Measurements from ENCODE around the gene P2RY11.
A peak's percentile ranks its signal among the peaks of the same experiment; 100 is the strongest.

Gene P2RY11

DNA sequence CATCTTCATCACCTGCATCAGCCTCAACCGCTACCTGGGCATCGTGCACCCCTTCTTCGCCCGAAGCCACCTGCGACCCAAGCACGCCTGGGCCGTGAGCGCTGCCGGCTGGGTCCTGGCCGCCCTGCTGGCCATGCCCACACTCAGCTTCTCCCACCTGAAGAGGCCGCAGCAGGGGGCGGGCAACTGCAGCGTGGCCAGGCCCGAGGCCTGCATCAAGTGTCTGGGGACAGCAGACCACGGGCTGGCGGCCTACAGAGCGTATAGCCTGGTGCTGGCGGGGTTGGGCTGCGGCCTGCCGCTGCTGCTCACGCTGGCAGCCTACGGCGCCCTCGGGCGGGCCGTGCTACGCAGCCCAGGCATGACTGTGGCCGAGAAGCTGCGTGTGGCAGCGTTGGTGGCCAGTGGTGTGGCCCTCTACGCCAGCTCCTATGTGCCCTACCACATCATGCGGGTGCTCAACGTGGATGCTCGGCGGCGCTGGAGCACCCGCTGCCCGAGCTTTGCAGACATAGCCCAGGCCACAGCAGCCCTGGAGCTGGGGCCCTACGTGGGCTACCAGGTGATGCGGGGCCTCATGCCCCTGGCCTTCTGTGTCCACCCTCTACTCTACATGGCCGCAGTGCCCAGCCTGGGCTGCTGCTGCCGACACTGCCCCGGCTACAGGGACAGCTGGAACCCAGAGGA, 2.6 kb downstream of the P2RY11 start:
- DNase-seq (ENCODE audit: low spot score), result peak; percentile 3

- DNase-seq (ENCODE audit: low spot score), result no peak
These were observed 3.3 kb downstream of the P2RY11 start for GRCh38 chr19:10114651-10115391.

DNA sequence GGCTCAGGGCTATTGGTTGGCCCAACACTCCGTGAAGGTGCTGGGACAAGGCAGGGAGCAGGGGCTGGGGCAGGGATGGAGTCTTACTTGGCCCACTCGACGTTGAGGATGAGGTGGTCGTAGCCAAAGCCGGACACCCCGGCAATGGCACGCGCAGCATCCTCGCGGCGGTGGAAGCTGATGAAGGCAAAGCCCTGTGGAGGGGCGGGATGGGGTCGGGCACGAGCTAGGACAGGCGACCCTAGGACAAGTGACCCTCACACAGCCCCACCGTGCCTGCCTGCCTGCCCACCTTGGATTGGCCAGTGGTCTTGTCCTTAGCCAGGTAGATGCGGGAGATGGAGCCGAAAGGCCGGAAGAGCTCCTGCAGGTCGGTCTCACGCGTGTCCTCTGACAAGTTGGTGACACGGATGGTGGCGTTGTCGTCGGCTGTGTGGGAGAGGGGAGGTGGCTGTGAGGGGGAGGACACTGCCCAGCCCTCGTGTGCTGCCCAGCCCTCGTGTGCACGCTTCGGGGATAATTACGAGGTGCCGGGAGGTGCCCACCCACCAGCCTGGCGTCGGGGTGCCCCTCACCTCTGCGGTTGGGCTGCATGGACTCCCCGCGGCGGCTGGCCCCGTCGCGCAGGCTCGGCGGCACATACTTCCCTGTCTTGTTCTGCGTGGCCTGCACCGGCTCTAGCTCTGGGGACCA, 4.0 kb downstream of the P2RY11 start:
- no peak for DNase-seq (ENCODE audit: low spot score)

- DNase-seq (ENCODE audit: low spot score), result no peak
These were observed 4.8 kb downstream of the P2RY11 start for GRCh38 chr19:10116085-10116865.

GRCh38 chr19:10116866-10117616, 5.5 kb downstream of the P2RY11 start:
- DNase-seq (ENCODE audit: low spot score), result no peak

DNA sequence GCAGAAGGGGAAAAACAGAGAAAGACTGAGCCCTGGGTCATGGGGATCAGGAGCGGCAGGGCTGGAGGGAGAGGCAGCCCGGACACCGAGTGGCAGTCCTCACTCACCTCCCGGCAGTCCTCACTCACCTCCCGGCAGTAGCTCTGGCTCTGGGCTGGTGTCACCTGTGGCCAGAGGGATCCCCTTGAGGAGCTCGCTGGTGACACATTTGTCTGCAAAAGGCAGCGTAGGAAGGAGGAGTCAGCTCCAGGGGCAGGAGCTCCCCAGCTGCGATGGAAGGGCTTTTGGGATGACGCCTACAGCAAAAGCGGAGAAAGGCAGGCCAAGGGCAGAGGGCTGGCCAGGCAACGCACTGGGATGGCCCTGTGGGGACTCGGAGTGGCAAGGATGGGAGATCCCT, 7.5 kb downstream of the P2RY11 start:
- peak; percentile 58 for DNase-seq (ENCODE audit: low spot score)

GRCh38 chr19:10120538-10121189, 9.2 kb downstream of the P2RY11 start:
- peak; percentile 31 for DNase-seq (ENCODE audit: low spot score)

GRCh38 chr19:10122045-10122444, 10.6 kb downstream of the P2RY11 start:
- no peak for DNase-seq (ENCODE audit: low spot score)

DNA sequence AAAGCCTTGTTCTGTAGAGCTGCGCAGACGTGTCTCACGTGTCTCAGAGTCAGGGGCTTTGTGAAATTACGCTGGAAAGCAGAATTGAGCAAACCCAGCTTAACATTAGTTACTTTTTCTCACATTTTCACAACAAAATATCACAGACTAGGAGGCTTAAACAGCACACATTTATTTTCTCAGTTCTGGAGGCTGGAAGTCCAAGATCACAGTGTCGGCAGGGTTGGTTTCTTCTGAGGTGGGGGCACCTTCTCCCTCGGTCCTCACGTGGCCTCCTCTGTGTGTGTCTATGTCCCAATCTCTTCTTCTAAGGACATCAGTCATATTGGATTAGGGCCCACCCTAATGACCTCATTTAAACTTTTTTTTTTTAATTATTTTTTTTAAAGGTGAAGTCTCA, 12.9 kb downstream of the P2RY11 start:
- DNase-seq (ENCODE audit: low spot score), result no peak

DNA sequence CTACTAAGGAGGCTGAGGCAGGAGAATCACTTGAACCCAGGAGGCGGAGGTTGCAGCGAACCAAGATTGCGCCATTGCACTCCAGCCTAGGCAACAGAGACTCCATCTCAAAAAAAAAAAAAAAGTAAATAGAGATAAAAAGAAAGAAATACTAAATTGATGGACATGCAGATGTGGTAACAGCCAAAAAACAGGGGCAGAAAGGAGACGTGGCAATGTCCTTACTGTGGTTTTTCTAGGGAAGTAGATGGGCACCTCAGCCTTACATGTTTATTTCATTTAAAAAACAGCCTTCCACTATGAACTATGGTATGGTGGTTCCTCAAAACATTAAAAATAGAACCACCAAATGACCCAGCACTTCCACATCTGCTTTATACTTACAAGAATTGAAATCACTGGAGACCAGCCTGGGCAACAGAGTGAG, 14.7 kb downstream of the P2RY11 start:
- no peak for DNase-seq (ENCODE audit: low spot score)

DNA sequence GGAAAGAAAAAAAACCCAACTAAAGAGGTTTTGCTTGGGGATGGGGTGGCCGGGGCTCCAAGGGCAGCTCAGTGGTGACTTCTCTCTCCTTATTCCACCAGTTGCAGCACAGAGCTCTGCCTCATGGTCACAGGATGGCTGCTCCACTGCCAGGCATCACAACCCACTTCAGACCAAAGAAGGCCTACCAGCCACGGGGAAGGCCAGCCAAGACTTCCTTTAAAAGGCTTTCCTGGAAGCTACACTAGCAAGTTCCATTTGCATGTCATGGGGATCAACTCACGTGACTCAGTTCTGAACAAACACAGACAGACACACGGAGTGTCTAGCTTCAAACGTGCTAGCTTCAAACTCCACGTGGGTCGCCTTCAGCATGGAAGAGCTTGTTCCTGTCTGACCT, 21.4 kb downstream of the P2RY11 start:
- no peak for DNase-seq (ENCODE audit: low spot score)

- no peak for DNase-seq (ENCODE audit: low spot score)
These were observed 22.1 kb downstream of the P2RY11 start for GRCh38 chr19:10133596-10133995.

GRCh38 chr19:10134040-10134439, 22.5 kb downstream of the P2RY11 start:
- DNase-seq (ENCODE audit: low spot score), result no peak

DNA sequence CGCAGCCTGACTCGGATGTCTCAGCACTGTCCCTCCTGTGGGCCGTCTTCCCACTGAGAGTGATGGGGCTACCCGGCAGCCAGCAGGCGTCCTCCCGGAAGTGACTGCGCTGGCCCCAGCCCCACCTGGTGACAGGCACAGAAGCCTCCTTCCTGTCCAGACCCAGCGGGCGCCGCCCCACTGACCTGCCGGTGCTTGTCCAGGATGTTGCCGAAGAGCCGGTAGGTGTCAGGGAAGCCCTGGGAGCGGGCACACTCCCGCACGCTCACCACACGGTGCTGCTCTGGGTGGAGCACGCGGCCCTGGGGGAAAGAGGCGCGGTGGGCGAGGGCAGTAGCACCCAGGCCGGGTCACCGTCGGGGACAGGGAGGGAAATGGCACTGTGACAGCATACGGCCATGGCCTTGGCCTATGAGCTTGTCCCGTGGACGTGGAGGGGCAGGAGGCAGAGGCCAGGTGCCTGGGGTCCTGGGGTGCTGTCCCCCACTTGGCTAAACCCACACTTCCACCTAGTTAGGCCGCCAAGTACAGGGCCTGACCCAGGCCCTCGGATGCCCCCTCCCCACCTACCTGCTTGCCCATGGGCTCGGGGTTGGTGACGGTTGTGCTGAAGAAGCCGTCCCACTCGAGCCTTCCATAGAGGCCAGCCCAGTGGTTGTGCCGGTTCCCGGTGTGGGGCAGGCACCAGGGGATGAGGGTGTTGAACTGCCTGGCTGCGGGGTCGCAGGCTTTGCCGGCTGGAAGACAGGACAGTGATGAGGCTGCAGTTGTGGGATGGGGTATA, 24.2 kb downstream of the P2RY11 start:
- no peak for DNase-seq (ENCODE audit: low spot score)

- DNase-seq (ENCODE audit: low spot score), result no peak
These were observed 25.4 kb downstream of the P2RY11 start for GRCh38 chr19:10136936-10137335.

- no peak for DNase-seq (ENCODE audit: low spot score)
These were observed 26.5 kb downstream of the P2RY11 start for GRCh38 chr19:10137751-10138682.

- DNase-seq (ENCODE audit: low spot score), result no peak
These were observed 27.6 kb downstream of the P2RY11 start for GRCh38 chr19:10138879-10139795.

GRCh38 chr19:10139952-10140351, 28.5 kb downstream of the P2RY11 start:
- DNase-seq (ENCODE audit: low spot score), result no peak
